ENCODE results near the gene MAB21L3. TPM values are rescaled to one million over a fixed set of nuclear protein-coding genes. Genes with fewer than 3 reads are reported as not detected.

MAB21L3 gene
- total RNA-seq, 4 donors from 2014 or later = under 0.01 to 0.17 (median 0.11) TPM; not detected in 1

DNA sequence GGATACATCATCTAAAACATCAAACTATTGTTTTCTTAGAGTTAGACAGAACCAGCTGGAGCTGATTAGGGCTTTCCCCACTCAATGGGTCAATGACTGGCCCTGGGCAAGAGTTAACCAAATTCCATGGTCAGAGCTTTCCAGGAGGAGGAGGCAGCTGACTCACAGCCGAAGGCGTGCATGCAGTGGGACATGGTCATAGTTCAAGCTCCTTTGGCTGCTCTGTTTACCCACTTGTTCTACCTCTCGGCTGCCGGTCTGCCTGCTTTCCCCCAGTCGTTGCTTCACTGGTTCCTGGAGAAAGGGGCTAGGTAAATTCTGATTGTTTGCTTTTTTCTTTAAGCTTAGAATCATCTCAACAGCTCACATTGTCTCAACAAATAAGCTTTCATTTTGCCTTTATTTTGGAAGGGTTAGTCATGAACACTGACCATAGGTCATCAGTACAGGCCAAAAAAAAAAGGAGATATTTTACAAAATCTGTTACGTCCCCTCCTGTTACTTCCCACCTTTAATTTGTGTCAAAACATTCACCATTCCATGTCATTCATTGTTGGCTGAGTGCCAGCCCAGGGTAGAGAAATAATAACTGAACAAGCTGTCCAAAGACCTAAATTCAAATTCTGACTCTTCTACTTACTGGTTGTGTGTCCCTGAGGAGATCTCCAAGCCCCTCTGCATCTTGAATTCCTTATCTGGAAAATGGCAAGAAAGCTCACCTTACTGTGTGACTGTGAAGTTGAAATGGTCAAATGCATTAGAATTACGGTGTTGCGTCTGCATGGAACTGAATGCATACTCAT, 12.0 kb downstream of the MAB21L3 start:
- Histone ChIP-seq H3K27ac (replicated peaks in 1 of 4) (no peak overlapping the region), H3K36me3 (no peaks in the 10 kb centered on the region), H3K4me3 (no peak overlapping the region), H3K4me1 (no peaks in the 10 kb centered on the region), H3K27me3 (peaks cover 0 to 16% (median 0%) of the 10 kb centered on the region in 4 donors), H3K9me3 (no peaks in the 10 kb centered on the region)
- intact Hi-C loops (cut with DNase I) = no loop called here
- WGBS = 67% methylated on average over 8 of the region's 8 CpGs
- TF ChIP-seq CTCF (IDR thresholded peaks at IDR 0.05) (no peak), POLR2A (IDR thresholded peaks at IDR 0.05; ENCODE audit: low read depth) (no peak), EP300 (IDR thresholded peaks at IDR 0.05) (no peak), POLR2AphosphoS5 (IDR thresholded peaks at IDR 0.05) (no peak)
- peak; percentile 72 for DNase-seq (ENCODE audit: extremely low spot score)

GRCh38 chr1:116123837-116124533, 12.8 kb downstream of the MAB21L3 start:
- Histone ChIP-seq H3K9me3 (no peaks in the 10 kb centered on the region), H3K27me3 (peaks cover 0 to 25% (median 0%) of the 10 kb centered on the region in 4 donors), H3K36me3 (no peaks in the 10 kb centered on the region), H3K4me3 (no peak overlapping the region), H3K27ac (replicated peaks in 1 of 4) (no peak overlapping the region), H3K4me1 (no peaks in the 10 kb centered on the region)
- peak; percentile 55 for DNase-seq (ENCODE audit: extremely low spot score)
- 76% methylated on average over 14 of the region's 14 CpGs for WGBS
- TF ChIP-seq POLR2AphosphoS5 (IDR thresholded peaks at IDR 0.05) = no peak
- no peak for TF ChIP-seq CTCF (IDR thresholded peaks at IDR 0.05)
- no peak for TF ChIP-seq EP300 (IDR thresholded peaks at IDR 0.05)
- TF ChIP-seq POLR2A (IDR thresholded peaks at IDR 0.05; ENCODE audit: low read depth) = no peak
- intact Hi-C loops (cut with DNase I) = no loop called here

DNA sequence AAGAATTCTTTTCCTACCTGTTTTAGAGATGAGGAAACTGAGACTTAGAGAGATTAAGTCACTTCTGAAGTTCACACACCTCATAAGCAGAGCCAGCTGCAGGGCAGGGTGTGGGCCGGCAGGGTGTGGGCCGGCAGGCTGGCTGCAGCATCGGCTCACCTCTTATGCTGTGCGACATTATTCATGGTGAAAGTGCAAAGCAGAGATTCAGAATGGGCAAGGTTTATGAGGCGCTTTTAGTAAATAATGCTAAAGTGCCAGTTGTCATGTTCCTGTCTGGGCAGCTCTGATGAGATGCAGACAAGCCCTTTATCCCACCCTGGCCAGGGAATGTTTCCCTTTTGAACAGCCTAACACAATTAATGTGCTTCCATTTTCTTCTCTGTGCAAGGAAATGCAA, 14.6 kb downstream of the MAB21L3 start:
- Histone ChIP-seq H3K36me3 (no peaks in the 10 kb centered on the region), H3K27me3 (peaks cover 0 to 28% (median 0%) of the 10 kb centered on the region in 4 donors), H3K4me1 (no peaks in the 10 kb centered on the region), H3K27ac (replicated peaks in 1 of 4) (no peak overlapping the region), H3K9me3 (no peaks in the 10 kb centered on the region), H3K4me3 (no peak overlapping the region)
- intact Hi-C loops (cut with DNase I) = no loop called here
- 69% methylated on average over 5 of the region's 5 CpGs for WGBS
- DNase-seq (ENCODE audit: extremely low spot score) = peak; percentile 57
- no peak for TF ChIP-seq POLR2A (IDR thresholded peaks at IDR 0.05; ENCODE audit: low read depth)
- no peak for TF ChIP-seq CTCF (IDR thresholded peaks at IDR 0.05)
- no peak for TF ChIP-seq POLR2AphosphoS5 (IDR thresholded peaks at IDR 0.05)
- TF ChIP-seq EP300 (IDR thresholded peaks at IDR 0.05) = no peak

- Histone ChIP-seq H3K4me1 (no peaks in the 10 kb centered on the region), H3K27ac (replicated peaks in 1 of 4) (no peak overlapping the region), H3K9me3 (no peaks in the 10 kb centered on the region), H3K27me3 (peaks cover 0 to 28% (median 0%) of the 10 kb centered on the region in 4 donors), H3K4me3 (no peak overlapping the region), H3K36me3 (no peaks in the 10 kb centered on the region)
- intact Hi-C loops (cut with DNase I) = no loop called here
- TF ChIP-seq POLR2AphosphoS5 (IDR thresholded peaks at IDR 0.05) (no peak), POLR2A (IDR thresholded peaks at IDR 0.05; ENCODE audit: low read depth) (no peak), CTCF (IDR thresholded peaks at IDR 0.05) (no peak), EP300 (IDR thresholded peaks at IDR 0.05) (no peak)
- 58% methylated on average over 4 of the region's 4 CpGs for WGBS
- no peak for DNase-seq (ENCODE audit: extremely low spot score)
Measured at GRCh38 chr1:116126281-116126680, 15.1 kb downstream of the MAB21L3 start.

All from esophagus muscularis mucosa (tissue), 4 donors.